Measurements from ENCODE around the gene GMEB2.

GMEB2 gene

DNA sequence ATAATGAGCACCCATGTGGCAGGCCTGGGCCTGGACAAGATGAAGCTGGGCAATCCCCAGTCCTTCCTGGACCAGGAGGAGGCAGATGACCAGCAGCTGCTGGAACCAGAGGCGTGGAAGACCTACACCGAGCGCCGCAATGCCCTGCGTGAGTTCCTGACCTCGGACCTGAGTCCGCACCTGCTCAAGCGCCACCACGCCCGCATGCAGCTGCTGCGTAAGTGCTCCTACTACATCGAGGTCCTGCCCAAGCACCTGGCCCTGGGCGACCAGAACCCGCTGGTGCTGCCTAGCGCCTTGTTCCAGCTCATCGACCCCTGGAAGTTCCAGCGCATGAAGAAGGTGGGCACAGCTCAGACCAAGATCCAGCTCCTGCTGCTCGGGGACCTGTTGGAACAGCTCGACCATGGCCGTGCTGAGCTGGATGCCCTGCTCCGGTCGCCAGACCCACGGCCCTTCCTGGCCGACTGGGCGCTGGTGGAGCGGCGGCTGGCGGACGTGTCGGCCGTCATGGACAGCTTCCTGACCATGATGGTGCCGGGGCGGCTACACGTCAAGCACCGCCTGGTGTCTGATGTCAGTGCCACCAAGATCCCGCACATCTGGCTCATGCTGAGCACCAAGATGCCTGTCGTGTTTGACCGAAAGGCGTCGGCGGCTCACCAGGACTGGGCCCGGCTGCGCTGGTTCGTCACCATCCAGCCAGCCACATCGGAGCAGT is 71.1 kb downstream of the GMEB2 start:
- DNase-seq: no peak

DNA sequence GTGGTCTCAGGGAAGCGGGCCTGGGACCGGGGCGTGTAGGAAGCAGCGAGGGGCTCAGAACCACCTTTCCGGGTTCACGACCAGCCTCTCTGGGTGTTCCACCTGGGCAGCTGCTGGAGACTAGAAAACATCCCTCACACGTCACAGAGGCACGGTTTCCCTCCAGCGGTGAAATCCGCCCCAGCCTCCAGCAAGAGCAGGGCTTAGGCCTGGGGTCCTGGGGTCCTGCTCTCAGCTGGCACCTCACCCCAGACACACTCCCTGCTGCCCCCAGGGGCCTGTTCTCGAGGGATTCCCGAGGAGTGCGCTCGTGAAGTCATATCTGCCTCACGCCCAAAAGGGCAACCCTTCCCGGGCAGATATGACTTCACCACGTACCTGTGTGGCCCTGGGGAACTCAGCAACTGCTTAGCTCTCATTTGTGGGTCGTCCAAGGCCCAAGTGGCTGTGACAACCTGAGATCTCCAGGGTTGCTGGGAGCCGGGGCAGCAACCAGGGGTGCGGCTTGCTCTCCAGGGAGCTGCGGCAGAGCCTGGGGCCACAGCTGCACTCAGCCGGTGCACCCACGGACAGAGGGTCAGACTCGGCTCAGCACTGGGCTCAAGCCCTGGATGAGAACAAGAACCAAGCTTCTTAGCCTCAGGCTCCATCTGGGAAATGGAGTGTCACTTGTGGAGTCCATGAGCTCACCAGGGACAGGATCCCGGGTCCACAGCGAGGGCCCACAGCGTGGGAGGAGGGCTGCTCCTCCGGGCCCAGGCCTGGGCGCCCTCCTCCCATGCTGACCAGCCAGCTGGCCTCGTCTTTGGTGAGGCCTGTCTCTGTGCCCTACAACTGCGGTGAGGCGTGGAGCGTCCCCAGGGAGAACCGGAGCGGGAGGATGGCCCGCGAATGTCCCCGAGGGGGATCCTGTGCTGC is 72.3 kb downstream of the GMEB2 start:
- DNase-seq: no peak

- DNase-seq: peak; percentile 47 to 50
Observed at GRCh38 chr20:63553933-63554290, 73.0 kb downstream of the GMEB2 start, which contains the start of gene FNDC11. Gene FNDC11 (plus strand): TSS chr20:63554159. CDS start chr20:63555664, 1,505 bp downstream.

DNA sequence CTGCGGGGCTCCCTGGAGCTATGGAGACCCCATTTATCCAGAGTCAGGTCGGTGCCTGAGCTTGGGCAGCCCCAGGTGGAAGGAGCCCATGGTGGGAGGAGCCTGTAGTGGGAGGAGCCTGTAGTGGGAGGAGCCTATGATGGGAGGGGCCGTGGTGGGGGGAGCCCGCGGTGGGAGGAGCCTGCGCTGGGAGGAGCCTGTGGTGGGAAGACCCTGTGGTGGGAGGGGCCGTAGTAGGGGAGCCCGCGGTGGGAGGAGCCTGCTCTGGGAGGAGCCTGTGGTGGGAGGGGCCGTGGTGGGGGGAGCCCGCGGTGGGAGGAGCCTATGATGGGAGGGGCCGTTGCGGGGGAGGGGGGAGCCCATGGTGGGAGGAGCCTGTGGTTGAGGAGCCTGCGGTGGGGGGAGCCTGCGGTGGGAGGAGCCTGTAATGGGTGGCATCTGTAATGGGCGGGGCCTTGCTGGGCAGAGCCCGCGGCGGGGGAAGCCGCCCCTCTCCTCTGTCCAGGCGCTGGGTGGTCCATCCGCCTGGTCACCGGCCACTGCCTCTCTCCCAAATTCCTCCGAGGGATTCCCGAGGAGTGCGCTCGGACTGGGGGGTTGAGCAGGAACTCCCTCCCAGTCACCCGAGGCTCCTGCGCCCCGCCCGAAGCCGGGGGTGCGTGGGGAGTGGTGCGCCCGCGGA is 73.5 kb downstream of the GMEB2 start:
- DNase-seq: peak; percentile 83 to 90

DNA sequence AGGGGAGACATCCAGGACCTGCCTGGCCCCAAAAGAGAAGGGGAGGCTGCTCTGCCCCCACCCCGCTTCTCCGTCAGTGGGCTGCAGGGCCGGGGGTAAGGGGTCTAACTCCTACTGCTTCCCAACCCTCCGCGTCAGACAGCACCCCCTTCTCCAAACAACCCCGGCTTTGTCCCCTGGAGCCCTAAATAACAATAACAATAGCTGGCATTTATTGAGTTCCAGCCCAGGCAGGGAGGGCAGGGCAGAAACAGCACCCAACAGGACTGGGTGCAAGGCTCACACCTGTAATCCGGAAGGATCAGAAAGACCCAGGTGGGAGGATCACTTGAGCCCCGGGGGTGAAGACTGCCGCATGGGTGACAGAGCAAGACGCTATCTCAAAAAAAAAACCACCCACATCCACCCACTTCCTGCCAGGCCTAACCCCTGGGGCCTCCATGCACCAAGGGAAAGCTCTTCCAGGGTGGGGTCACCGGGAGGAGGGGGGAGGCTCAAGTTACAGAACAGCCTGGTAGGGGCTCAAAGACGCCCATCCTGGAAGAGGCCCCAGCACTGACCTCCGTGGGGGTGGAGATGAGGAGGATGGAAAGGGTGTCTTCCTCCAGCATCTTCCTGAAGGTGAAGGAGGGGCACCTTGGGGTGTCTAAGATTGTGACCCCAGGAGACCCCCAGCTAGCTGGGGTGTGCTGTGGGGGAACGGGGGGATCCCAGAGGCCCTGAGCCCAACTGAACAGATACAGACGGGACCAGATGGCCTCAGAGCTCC is 74.2 kb downstream of the GMEB2 start:
- DNase-seq: peak in 1 of 2 donors; percentile 25

GRCh38 chr20:63551068-63551467 is 75.8 kb downstream of the GMEB2 start:
- no peak for DNase-seq

DNA sequence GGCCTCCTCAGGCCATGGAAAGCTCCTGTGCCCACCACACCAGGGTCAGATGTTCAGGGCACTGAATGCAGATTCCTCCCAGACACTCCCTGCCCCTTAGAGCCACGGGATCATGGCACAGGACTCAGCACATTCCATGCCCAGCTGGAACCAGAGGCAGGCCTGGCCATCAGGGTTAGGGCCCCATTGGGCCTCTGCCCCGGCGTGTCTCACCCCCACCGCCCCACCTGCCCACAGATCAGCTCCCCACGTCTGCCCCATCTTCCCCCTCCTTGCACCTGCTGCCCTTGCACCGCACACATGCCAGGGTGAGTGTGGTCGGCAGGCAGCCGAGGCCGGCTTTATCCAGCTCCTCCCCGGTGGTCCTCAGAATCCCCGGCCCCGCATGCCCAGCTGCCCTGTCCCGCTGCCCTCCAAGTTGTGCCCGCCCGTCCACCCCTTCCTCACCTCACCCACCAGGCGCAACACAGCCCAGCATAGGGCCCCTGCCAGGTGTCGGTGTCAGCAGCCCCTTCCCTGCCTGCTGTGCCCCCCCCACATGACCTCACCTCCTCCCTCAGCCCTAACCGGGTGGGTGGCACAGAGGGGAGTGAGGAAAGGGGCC is 77.1 kb downstream of the GMEB2 start:
- no peak for DNase-seq

DNA sequence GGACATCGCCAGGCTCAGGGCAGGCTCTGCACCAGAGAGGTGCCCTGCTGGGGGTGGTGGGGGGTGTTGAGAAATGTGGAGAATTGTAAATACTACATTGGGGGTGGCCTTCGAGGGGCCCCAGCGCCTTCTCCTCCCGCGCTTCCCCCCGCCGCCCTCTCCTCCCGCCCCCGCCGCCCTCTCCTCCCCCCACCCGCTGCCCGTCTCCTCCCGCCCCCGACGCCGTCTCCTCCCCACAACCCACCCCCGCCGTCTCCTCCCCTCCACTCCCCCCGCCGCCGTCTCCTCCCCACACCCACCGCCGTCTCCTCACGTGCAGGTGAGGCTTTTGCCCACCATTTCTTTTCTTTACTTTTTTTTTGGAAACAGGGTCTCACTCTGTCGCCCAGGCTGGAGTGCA is 77.9 kb downstream of the GMEB2 start:
- no peak for DNase-seq

DNA sequence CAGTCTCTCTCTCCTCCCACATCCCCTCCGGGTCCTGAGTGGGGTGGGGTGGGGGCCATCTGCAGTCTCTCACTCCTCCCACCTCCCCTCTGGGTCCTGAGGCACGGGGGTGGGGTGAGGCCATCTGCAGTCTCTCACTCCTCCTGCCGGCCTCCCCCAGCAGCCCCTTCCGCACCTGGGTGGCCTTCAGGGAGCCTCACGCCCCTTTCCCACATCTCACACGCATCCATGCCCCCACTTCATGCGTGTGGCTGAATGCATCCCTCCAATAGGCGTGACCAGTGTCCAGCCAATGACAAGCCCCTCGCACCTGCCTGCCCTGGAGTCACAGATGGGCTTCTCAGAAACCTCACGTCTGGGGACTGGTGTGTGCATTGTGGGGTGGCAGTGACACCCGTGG is 78.4 kb downstream of the GMEB2 start:
- DNase-seq: no peak

GRCh38 chr20:63547725-63548480 is 79.0 kb downstream of the GMEB2 start, which contains the start of gene SRMS:
Gene SRMS (minus strand): TSS chr20:63547749. CDS start chr20:63547463, 286 bp downstream.
- no peak for DNase-seq

GRCh38 chr20:63546956-63547724 is 79.8 kb downstream of the GMEB2 start:
- DNase-seq: no peak

- no peak for DNase-seq
Observed at GRCh38 chr20:63546256-63546955, 80.5 kb downstream of the GMEB2 start.

GRCh38 chr20:63545814-63546213 is 81.1 kb downstream of the GMEB2 start:
- no peak for DNase-seq

DNA sequence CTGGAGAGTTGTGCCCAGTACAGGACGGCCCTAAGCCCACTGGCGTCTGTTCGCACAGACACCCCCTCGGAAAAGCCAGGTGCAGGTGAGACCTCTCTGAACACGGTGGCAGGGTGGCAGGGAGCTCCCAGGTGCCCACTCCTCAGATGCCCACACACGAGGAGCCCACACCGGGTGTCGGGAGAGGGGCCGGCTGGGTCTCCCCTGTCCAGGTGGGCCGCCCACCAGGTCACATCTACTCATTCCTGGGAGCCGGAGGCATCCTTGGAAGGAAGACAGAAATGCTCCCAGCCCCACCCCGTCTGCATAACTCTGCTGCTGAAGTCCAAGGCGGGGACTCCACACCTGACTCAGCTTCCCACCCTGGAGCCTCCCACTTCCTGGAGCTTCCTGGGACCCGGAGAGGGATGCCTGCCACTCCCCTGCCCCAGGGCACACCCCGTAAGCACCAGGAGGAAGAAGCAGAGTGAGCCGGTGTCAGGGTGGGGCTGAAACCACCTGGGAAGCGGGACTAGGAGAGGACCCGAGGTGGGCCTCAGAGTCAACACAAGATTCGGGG is 81.9 kb downstream of the GMEB2 start:
- DNase-seq: no peak

DNA sequence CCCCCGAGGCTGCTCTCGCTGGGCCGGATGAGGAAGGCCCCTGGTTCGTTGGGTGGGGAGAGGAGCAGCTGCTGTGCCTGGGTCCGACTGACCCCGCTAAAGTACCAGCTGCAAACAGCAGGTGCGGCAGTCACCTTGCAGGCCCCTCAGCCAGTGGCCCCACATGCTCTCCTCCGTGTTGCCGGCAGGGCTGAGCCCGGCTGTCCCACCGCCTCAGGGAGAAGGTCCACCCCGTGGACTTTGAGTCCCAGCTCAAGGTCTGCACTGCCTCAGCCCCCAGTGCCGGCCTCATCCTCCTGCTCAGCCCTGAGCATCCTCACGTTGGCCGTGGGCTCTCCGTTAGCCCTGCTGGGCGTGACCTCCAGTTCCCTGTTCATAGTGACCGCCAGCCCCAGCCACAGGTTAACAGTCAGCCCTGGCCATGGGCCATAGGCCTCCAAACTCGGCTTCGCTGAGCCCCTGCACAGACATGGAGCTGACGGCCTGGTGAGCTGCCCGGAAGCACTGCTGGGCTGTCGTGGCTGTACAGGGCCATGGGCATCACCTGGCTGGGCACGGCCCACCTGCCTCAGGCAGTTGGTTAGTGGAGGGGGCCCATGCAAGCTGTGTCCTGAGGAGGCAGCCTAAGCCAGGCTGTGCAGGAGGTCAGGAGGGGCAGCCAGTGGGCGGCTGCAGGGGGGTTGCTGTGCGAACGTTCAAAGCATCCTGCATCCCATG is 82.5 kb downstream of the GMEB2 start:
- DNase-seq: no peak

GRCh38 chr20:63543733-63544132 is 83.2 kb downstream of the GMEB2 start:
- DNase-seq: no peak

DNA sequence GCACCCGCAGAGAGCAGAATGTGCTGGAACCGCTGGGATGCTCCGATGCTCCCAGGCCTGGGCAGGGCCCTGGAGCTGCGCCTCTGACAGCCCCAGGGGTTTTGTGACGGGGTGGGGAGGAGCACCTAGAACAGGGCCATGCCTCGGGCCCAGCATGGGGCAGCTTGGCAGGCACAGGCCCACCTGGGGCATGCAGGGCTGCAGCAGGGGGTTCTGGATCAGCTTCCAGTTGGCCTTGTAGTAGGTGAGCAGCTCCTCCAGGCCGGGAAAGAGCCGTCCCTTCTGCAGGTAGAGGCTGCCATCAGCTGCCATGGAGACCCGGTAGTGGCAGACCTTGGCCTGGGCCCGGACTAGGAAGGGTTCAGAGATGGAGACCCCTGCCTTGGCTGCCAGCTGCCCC is 83.8 kb downstream of the GMEB2 start:
- no peak for DNase-seq

- DNase-seq: no peak
Observed at GRCh38 chr20:63542696-63543095, 84.2 kb downstream of the GMEB2 start.

GRCh38 chr20:63542031-63542559 is 84.8 kb downstream of the GMEB2 start:
- no peak for DNase-seq
